ENCODE measurements around the gene DCDC2.
"Not testable (repeated sequence)": the region's sequence is repeated elsewhere in the genome, so short reads cannot be mapped to it uniquely, and the experiment has no call there.

DCDC2 gene

GRCh38 chr6:24255676-24256075 is 102.2 kb downstream of the DCDC2 start:
- DNase-seq = no peak

GRCh38 chr6:24253360-24253759 is 104.5 kb downstream of the DCDC2 start:
- no peak for DNase-seq

- DNase-seq = no peak
Measured at GRCh38 chr6:24252280-24252679, 105.6 kb downstream of the DCDC2 start.

- DNase-seq = no peak
Measured at GRCh38 chr6:24251339-24251738, 106.5 kb downstream of the DCDC2 start.

GRCh38 chr6:24249926-24250325 is 107.9 kb downstream of the DCDC2 start:
- no peak for DNase-seq

- DNase-seq = no peak
Measured at GRCh38 chr6:24245275-24245674, 112.6 kb downstream of the DCDC2 start.

- DNase-seq = no peak
Measured at GRCh38 chr6:24242924-24243323, 114.9 kb downstream of the DCDC2 start.

GRCh38 chr6:24241779-24242178 is 116.1 kb downstream of the DCDC2 start:
- DNase-seq = not testable (repeated sequence)

GRCh38 chr6:24240943-24241342 is 116.9 kb downstream of the DCDC2 start:
- DNase-seq = no peak

GRCh38 chr6:24240380-24240928 is 117.4 kb downstream of the DCDC2 start:
- DNase-seq = no peak

GRCh38 chr6:24238700-24239099 is 119.2 kb downstream of the DCDC2 start:
- no peak for DNase-seq

- DNase-seq = not testable (repeated sequence)
Measured at GRCh38 chr6:24236779-24237178, 121.1 kb downstream of the DCDC2 start.

- DNase-seq = no peak
Measured at GRCh38 chr6:24233813-24234442, 123.9 kb downstream of the DCDC2 start.

- DNase-seq = no peak
Measured at GRCh38 chr6:24231438-24231977, 126.4 kb downstream of the DCDC2 start.

- DNase-seq = no peak
Measured at GRCh38 chr6:24229696-24230405, 128.0 kb downstream of the DCDC2 start.

- no peak for DNase-seq
Measured at GRCh38 chr6:24228681-24229255, 129.1 kb downstream of the DCDC2 start.

- no peak for DNase-seq
Measured at GRCh38 chr6:24228123-24228522, 129.7 kb downstream of the DCDC2 start.

GRCh38 chr6:24227556-24227955 is 130.3 kb downstream of the DCDC2 start:
- no peak for DNase-seq

GRCh38 chr6:24226541-24226940 is 131.3 kb downstream of the DCDC2 start:
- no peak for DNase-seq

- DNase-seq = no peak
Measured at GRCh38 chr6:24225838-24226237, 132.0 kb downstream of the DCDC2 start.

GRCh38 chr6:24223115-24223919 is 134.5 kb downstream of the DCDC2 start:
- DNase-seq = no peak

GRCh38 chr6:24219670-24220069 is 138.2 kb downstream of the DCDC2 start:
- DNase-seq = no peak

GRCh38 chr6:24214984-24215383 is 142.9 kb downstream of the DCDC2 start:
- no peak for DNase-seq
